Measurements from ENCODE around the gene JADE3.

DNA sequence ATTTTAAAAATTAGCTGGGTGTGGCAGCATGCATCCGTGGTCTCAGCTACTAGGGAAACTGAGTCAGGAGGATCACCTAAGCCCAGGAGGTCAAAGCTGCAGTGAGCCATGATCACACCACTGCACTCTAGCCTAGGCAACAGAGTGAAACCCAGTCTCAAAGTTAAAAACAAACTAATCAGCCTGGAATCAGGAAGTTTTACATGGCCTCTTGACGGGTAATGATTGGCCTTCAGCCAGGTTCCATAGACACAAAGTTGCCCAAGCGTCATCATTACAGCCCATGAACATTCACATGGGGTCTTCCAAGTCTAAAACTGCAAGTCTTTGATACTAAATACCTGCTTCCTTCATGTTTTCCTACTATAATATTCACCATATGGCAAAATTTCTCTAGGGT, 156.0 kb downstream of the JADE3 start:
- TF ChIP-seq, protein P1, sequence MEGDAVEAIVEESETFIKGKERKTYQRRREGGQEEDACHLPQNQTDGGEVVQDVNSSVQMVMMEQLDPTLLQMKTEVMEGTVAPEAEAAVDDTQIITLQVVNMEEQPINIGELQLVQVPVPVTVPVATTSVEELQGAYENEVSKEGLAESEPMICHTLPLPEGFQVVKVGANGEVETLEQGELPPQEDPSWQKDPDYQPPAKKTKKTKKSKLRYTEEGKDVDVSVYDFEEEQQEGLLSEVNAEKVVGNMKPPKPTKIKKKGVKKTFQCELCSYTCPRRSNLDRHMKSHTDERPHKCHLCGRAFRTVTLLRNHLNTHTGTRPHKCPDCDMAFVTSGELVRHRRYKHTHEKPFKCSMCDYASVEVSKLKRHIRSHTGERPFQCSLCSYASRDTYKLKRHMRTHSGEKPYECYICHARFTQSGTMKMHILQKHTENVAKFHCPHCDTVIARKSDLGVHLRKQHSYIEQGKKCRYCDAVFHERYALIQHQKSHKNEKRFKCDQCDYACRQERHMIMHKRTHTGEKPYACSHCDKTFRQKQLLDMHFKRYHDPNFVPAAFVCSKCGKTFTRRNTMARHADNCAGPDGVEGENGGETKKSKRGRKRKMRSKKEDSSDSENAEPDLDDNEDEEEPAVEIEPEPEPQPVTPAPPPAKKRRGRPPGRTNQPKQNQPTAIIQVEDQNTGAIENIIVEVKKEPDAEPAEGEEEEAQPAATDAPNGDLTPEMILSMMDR (conservative IDR thresholded peaks at IDR 0.05 in 1 of 2, IDR thresholded peaks at IDR 0.05 in 1 of 2; ENCODE audit: low read depth in 1 of 2, low read length in 2 of 2), result no peak
- no peak for TF ChIP-seq EZH2 (IDR thresholded peaks at IDR 0.05; ENCODE audit: low read length, missing control alignments)

All from fibroblast of lung (primary cell).